Neural crest cell (in vitro differentiated cells): Measurements from ENCODE around the gene PAQR7. TPM values are rescaled to one million over a fixed set of nuclear protein-coding genes. Genes with fewer than 3 reads are reported as not detected.

ENCODE experiments used
- DNase-seq: peaks from one replicate; pipeline ENCODE4 v3.0.0; 2021; ENCODE audit warnings: low read depth, mixed read lengths, low spot score
- H3K27ac Mint-ChIP-seq: one replicate; pipeline ENCODE4 v1.8.0; 2021; ENCODE audit warnings: mild to moderate bottlenecking, mixed read lengths; ENCODE audit not compliant: unreplicated experiment
- H3K27me3 Mint-ChIP-seq: 2 replicates; pipeline ENCODE4 v1.8.0; 2021; ENCODE audit warnings: low read depth, mild to moderate bottlenecking, mixed read lengths
- H3K36me3 Mint-ChIP-seq: 2 replicates; pipeline ENCODE4 v1.8.0; 2021; ENCODE audit warnings: low read depth, mild to moderate bottlenecking, mixed read lengths
- H3K4me1 Mint-ChIP-seq: 2 replicates; pipeline ENCODE4 v1.8.0; 2021; ENCODE audit warnings: mixed read lengths
- H3K4me3 Mint-ChIP-seq: one replicate; pipeline ENCODE4 v1.8.0; 2021; ENCODE audit warnings: mild to moderate bottlenecking, mixed read lengths
- H3K9me3 Mint-ChIP-seq: 2 replicates; pipeline ENCODE4 v1.8.0; 2021; ENCODE audit warnings: mixed read lengths
- CTCF ChIP-seq: fragments of 200-600 bp; sonication (generic); conservative IDR thresholded peaks from 2 replicates; pipeline ENCODE4 v1.5.0; 2021; ENCODE audit warnings: antibody characterized with exemption, mild to moderate bottlenecking
- total RNA-seq: library from RNA; stranded (reverse); gene quantifications from 2 replicates; pipeline ENCODE4 v1.2.1, GENCODE V29; 2021

The PAQR7 gene
- total RNA-seq, 1 donor from 2014 or later, result 12.7 TPM

GRCh38 chr1:25861316-25862286 is 13.9 kb downstream of the PAQR7 start:
- Mint-ChIP-seq H3K36me3 (peaks cover 10% of the 10 kb centered on the region), H3K4me1 (peaks cover 41% of the 10 kb centered on the region), H3K4me3 (peak overlapping the region; percentile 87), H3K9me3 (no peaks in the 10 kb centered on the region), H3K27ac (peak overlapping the region; percentile 86), H3K27me3 (no peaks in the 10 kb centered on the region)
- no peak for DNase-seq
- TF ChIP-seq CTCF, result no peak

GRCh38 chr1:25858906-25859789 is 16.4 kb downstream of the PAQR7 start, which contains the start of gene AUNIP:
AUNIP (minus strand) TSS chr1:25859457; CDS start chr1:25859357, 100 bp downstream.
- DNase-seq, result peak; percentile 83
- Mint-ChIP-seq H3K9me3 (no peaks in the 10 kb centered on the region), H3K27me3 (no peaks in the 10 kb centered on the region), H3K4me1 (peaks cover 44% of the 10 kb centered on the region), H3K27ac (peak within 1 kb of the TSS; percentile 99), H3K36me3 (peaks cover 7% of the 10 kb centered on the region), H3K4me3 (peak within 1 kb of the TSS; percentile 96)
- TF ChIP-seq CTCF, result no peak

GRCh38 chr1:25858494-25858893 is 17.0 kb downstream of the PAQR7 start:
- H3K9me3 Mint-ChIP-seq, result no peaks in the 10 kb centered on the region
- peak overlapping the region; percentile 96 for H3K4me3 Mint-ChIP-seq
- H3K27me3 Mint-ChIP-seq, result no peaks in the 10 kb centered on the region
- no peak for TF ChIP-seq CTCF
- H3K4me1 Mint-ChIP-seq, result peaks cover 44% of the 10 kb centered on the region
- no peak for DNase-seq
- peaks cover 4% of the 10 kb centered on the region for H3K36me3 Mint-ChIP-seq
- H3K27ac Mint-ChIP-seq, result peak overlapping the region; percentile 99

- Mint-ChIP-seq H3K27ac (no peak overlapping the region), H3K4me1 (peaks cover 40% of the 10 kb centered on the region), H3K36me3 (no peaks in the 10 kb centered on the region), H3K9me3 (no peaks in the 10 kb centered on the region), H3K4me3 (peak overlapping the region; percentile 35), H3K27me3 (no peaks in the 10 kb centered on the region)
- no peak for TF ChIP-seq CTCF
- DNase-seq, result no peak
These were observed 18.7 kb downstream of the PAQR7 start for GRCh38 chr1:25856856-25857255.

- H3K36me3 Mint-ChIP-seq, result no peaks in the 10 kb centered on the region
- peaks cover 24% of the 10 kb centered on the region for H3K4me1 Mint-ChIP-seq
- no peaks in the 10 kb centered on the region for H3K27me3 Mint-ChIP-seq
- no peak overlapping the region for H3K4me3 Mint-ChIP-seq
- H3K27ac Mint-ChIP-seq, result no peak overlapping the region
- H3K9me3 Mint-ChIP-seq, result no peaks in the 10 kb centered on the region
- no peak for TF ChIP-seq CTCF
- DNase-seq, result no peak
These were observed 21.0 kb downstream of the PAQR7 start for GRCh38 chr1:25854554-25854953.
